Measurements from ENCODE around the gene OCEL1.

The OCEL1 gene

GRCh38 chr19:17192751-17193150, 33.3 kb upstream of the OCEL1 start:
- Histone ChIP-seq H2BK12ac (ENCODE audit: low read length in 2 of 2) (no peak overlapping the region), H3K4me2 (ENCODE audit: low read length, poor library complexity, severe bottlenecking) (no peak overlapping the region), H2AFZ (ENCODE audit: low read depth, low read length) (no peak overlapping the region), H2BK5ac (ENCODE audit: low read depth, low read length, poor library complexity, severe bottlenecking) (no peak overlapping the region), H3K27ac (ENCODE audit: low read length, poor library complexity, severe bottlenecking) (no peak overlapping the region), H3K23ac (ENCODE audit: low read length in 2 of 2) (no peak overlapping the region), H3K4me3 (ENCODE audit: insufficient read depth in 1 of 2, low read depth in 1 of 2, low read length in 2 of 2) (no peak overlapping the region), H3K9me3 (ENCODE audit: control insufficient read depth, low read length) (no peaks in the 10 kb centered on the region), H3K36me3 (ENCODE audit: control insufficient read depth in 1 of 2, insufficient read depth in 2 of 2, low read depth in 1 of 2, low read length in 2 of 2) (peaks cover 81 to 87% of the 10 kb centered on the region in 2 experiments), H3K79me1 (replicated peaks; ENCODE audit: low read length, poor library complexity, severe bottlenecking) (peaks cover 26% of the 10 kb centered on the region), H3K14ac (ENCODE audit: low read length in 2 of 2) (no peak overlapping the region), H2AK5ac (ENCODE audit: low read length, severe bottlenecking) (no peak overlapping the region), H3K4me1 (ENCODE audit: control insufficient read depth, insufficient read depth, low read depth, low read length) (no peaks in the 10 kb centered on the region), H3K9ac (ENCODE audit: low read length) (no peak overlapping the region), H2BK15ac (ENCODE audit: low read depth, poor library complexity, severe bottlenecking) (no peak overlapping the region), H3K27me3 (ENCODE audit: control insufficient read depth in 1 of 2, insufficient read depth in 1 of 2, low read length in 2 of 2) (no peaks in the 10 kb centered on the region), H3K18ac (ENCODE audit: low read depth in 1 of 2, low read length in 2 of 2) (no peak overlapping the region), H3K4ac (ENCODE audit: low read depth in 1 of 2, low read length in 2 of 2) (no peak overlapping the region), H2BK120ac (ENCODE audit: low read depth, low read length) (no peak overlapping the region), H4K8ac (ENCODE audit: low read length) (no peak overlapping the region), H4K91ac (ENCODE audit: low read length) (no peak overlapping the region)
- DNase-seq = no peak
- 98% methylated on average over 26 of the region's 26 CpGs for WGBS

DNA sequence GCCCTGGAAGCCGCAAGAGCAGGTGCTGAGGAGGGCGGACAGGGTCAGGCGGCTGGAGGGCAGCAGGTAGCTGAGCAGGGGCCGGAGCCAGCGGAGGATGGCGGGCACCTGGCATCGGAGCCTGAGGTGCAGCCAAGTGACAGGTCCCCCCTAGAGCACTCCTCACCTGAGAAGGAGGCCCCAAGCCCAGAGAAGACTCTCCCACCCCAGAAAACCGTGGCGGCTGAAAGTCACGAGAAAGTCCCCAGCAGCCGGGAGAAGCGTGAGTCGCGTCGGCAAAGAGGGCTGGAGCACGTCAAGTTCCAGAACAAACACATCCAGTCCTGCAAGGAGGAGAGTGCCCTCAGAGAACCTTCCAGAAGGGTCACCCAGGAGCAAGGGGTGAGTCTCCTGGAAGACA, 31.4 kb upstream of the OCEL1 start:
- Histone ChIP-seq H3K4me1 (ENCODE audit: control insufficient read depth, insufficient read depth, low read depth, low read length) (no peaks in the 10 kb centered on the region), H3K27me3 (ENCODE audit: control insufficient read depth in 1 of 2, insufficient read depth in 1 of 2, low read length in 2 of 2) (no peaks in the 10 kb centered on the region), H3K9ac (ENCODE audit: low read length) (no peak overlapping the region), H3K9me3 (ENCODE audit: control insufficient read depth, low read length) (no peaks in the 10 kb centered on the region), H2AK5ac (ENCODE audit: low read length, severe bottlenecking) (no peak overlapping the region), H2BK12ac (ENCODE audit: low read length in 2 of 2) (no peak overlapping the region), H4K91ac (ENCODE audit: low read length) (no peak overlapping the region), H4K8ac (ENCODE audit: low read length) (no peak overlapping the region), H3K79me1 (replicated peaks; ENCODE audit: low read length, poor library complexity, severe bottlenecking) (peaks cover 25% of the 10 kb centered on the region), H2BK5ac (ENCODE audit: low read depth, low read length, poor library complexity, severe bottlenecking) (no peak overlapping the region), H3K4ac (ENCODE audit: low read depth in 1 of 2, low read length in 2 of 2) (no peak overlapping the region), H3K4me3 (ENCODE audit: insufficient read depth in 1 of 2, low read depth in 1 of 2, low read length in 2 of 2) (no peak overlapping the region), H2BK15ac (ENCODE audit: low read depth, poor library complexity, severe bottlenecking) (no peak overlapping the region), H3K23ac (ENCODE audit: low read length in 2 of 2) (no peak overlapping the region), H3K18ac (ENCODE audit: low read depth in 1 of 2, low read length in 2 of 2) (no peak overlapping the region), H3K4me2 (ENCODE audit: low read length, poor library complexity, severe bottlenecking) (no peak overlapping the region), H3K14ac (ENCODE audit: low read length in 2 of 2) (no peak overlapping the region), H2BK120ac (ENCODE audit: low read depth, low read length) (no peak overlapping the region), H3K36me3 (ENCODE audit: control insufficient read depth in 1 of 2, insufficient read depth in 2 of 2, low read depth in 1 of 2, low read length in 2 of 2) (peaks cover 77 to 85% of the 10 kb centered on the region in 2 experiments), H3K27ac (ENCODE audit: low read length, poor library complexity, severe bottlenecking) (no peak overlapping the region), H2AFZ (ENCODE audit: low read depth, low read length) (no peak overlapping the region)
- DNase-seq = no peak
- WGBS = 96% methylated on average over 16 of the region's 16 CpGs

- H3K4ac ChIP-seq (ENCODE audit: low read depth in 1 of 2, low read length in 2 of 2) = no peak overlapping the region
- H3K9ac ChIP-seq (ENCODE audit: low read length) = no peak overlapping the region
- no peak overlapping the region for H2BK120ac ChIP-seq (ENCODE audit: low read depth, low read length)
- no peak overlapping the region for H2AK5ac ChIP-seq (ENCODE audit: low read length, severe bottlenecking)
- H3K9me3 ChIP-seq (ENCODE audit: control insufficient read depth, low read length) = no peaks in the 10 kb centered on the region
- H3K4me2 ChIP-seq (ENCODE audit: low read length, poor library complexity, severe bottlenecking) = no peak overlapping the region
- no peaks in the 10 kb centered on the region for H3K27me3 ChIP-seq (ENCODE audit: control insufficient read depth in 1 of 2, insufficient read depth in 1 of 2, low read length in 2 of 2)
- H3K18ac ChIP-seq (ENCODE audit: low read depth in 1 of 2, low read length in 2 of 2) = no peak overlapping the region
- H3K79me1 ChIP-seq (replicated peaks; ENCODE audit: low read length, poor library complexity, severe bottlenecking) = peaks cover 25% of the 10 kb centered on the region
- H4K91ac ChIP-seq (ENCODE audit: low read length) = no peak overlapping the region
- H3K27ac ChIP-seq (ENCODE audit: low read length, poor library complexity, severe bottlenecking) = no peak overlapping the region
- H2AFZ ChIP-seq (ENCODE audit: low read depth, low read length) = no peak overlapping the region
- H3K36me3 ChIP-seq (ENCODE audit: control insufficient read depth in 1 of 2, insufficient read depth in 2 of 2, low read depth in 1 of 2, low read length in 2 of 2) = peaks cover 76 to 87% of the 10 kb centered on the region in 2 experiments
- H3K4me3 ChIP-seq (ENCODE audit: insufficient read depth in 1 of 2, low read depth in 1 of 2, low read length in 2 of 2) = no peak overlapping the region
- 99% methylated on average over 23 of the region's 23 CpGs for WGBS
- no peak overlapping the region for H4K8ac ChIP-seq (ENCODE audit: low read length)
- no peak overlapping the region for H3K14ac ChIP-seq (ENCODE audit: low read length in 2 of 2)
- no peak overlapping the region for H2BK15ac ChIP-seq (ENCODE audit: low read depth, poor library complexity, severe bottlenecking)
- H3K4me1 ChIP-seq (ENCODE audit: control insufficient read depth, insufficient read depth, low read depth, low read length) = no peaks in the 10 kb centered on the region
- no peak overlapping the region for H2BK5ac ChIP-seq (ENCODE audit: low read depth, low read length, poor library complexity, severe bottlenecking)
- no peak overlapping the region for H3K23ac ChIP-seq (ENCODE audit: low read length in 2 of 2)
- H2BK12ac ChIP-seq (ENCODE audit: low read length in 2 of 2) = no peak overlapping the region
- DNase-seq = no peak
These were observed 30.9 kb upstream of the OCEL1 start for GRCh38 chr19:17195106-17195505.

DNA sequence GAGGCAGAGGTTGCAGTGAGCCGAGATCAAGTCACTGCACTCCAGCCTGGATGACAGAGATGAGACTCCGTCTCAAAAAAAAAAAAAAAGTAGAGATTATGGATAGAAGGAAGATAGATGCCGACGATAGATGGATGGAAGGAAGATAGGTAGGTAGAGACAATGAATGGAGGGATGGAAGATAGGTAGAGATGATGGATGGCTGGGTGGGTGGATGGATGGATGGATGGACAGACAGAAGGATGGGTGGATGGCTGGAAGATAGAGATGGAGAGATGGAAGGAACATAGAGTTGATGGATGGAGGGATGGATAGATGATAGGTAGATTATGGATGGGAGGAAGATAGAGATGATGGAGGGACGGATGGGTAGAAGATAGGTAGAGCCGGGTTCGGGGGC, 29.4 kb upstream of the OCEL1 start:
- Histone ChIP-seq H4K8ac (ENCODE audit: low read length) (no peak overlapping the region), H3K4me3 (ENCODE audit: insufficient read depth in 1 of 2, low read depth in 1 of 2, low read length in 2 of 2) (no peak overlapping the region), H3K23ac (ENCODE audit: low read length in 2 of 2) (no peak overlapping the region), H2BK120ac (ENCODE audit: low read depth, low read length) (no peak overlapping the region), H3K36me3 (ENCODE audit: control insufficient read depth in 1 of 2, insufficient read depth in 2 of 2, low read depth in 1 of 2, low read length in 2 of 2) (peaks cover 78 to 89% of the 10 kb centered on the region in 2 experiments), H3K9ac (ENCODE audit: low read length) (no peak overlapping the region), H3K4me1 (ENCODE audit: control insufficient read depth, insufficient read depth, low read depth, low read length) (no peaks in the 10 kb centered on the region), H3K14ac (ENCODE audit: low read length in 2 of 2) (no peak overlapping the region), H2BK15ac (ENCODE audit: low read depth, poor library complexity, severe bottlenecking) (no peak overlapping the region), H3K27me3 (ENCODE audit: control insufficient read depth in 1 of 2, insufficient read depth in 1 of 2, low read length in 2 of 2) (no peaks in the 10 kb centered on the region), H3K4ac (ENCODE audit: low read depth in 1 of 2, low read length in 2 of 2) (no peak overlapping the region), H3K4me2 (ENCODE audit: low read length, poor library complexity, severe bottlenecking) (no peak overlapping the region), H3K27ac (ENCODE audit: low read length, poor library complexity, severe bottlenecking) (no peak overlapping the region), H3K18ac (ENCODE audit: low read depth in 1 of 2, low read length in 2 of 2) (no peak overlapping the region), H4K91ac (ENCODE audit: low read length) (no peak overlapping the region), H3K79me1 (replicated peaks; ENCODE audit: low read length, poor library complexity, severe bottlenecking) (peaks cover 27% of the 10 kb centered on the region), H3K9me3 (ENCODE audit: control insufficient read depth, low read length) (no peaks in the 10 kb centered on the region), H2BK5ac (ENCODE audit: low read depth, low read length, poor library complexity, severe bottlenecking) (no peak overlapping the region), H2BK12ac (ENCODE audit: low read length in 2 of 2) (no peak overlapping the region), H2AFZ (ENCODE audit: low read depth, low read length) (no peak overlapping the region), H2AK5ac (ENCODE audit: low read length, severe bottlenecking) (no peak overlapping the region)
- 93% methylated on average over 7 of the region's 7 CpGs for WGBS
- no peak for DNase-seq

Measured in mesenchymal stem cell (in vitro differentiated cells and primary cell).